Measurements from ENCODE around the gene CUBN.
A peak's percentile ranks its signal among the peaks of the same experiment; 100 is the strongest.
"Not testable (repeated sequence)": the region's sequence is repeated elsewhere in the genome, so short reads cannot be mapped to it uniquely, and the experiment has no call there.

CUBN gene

DNA sequence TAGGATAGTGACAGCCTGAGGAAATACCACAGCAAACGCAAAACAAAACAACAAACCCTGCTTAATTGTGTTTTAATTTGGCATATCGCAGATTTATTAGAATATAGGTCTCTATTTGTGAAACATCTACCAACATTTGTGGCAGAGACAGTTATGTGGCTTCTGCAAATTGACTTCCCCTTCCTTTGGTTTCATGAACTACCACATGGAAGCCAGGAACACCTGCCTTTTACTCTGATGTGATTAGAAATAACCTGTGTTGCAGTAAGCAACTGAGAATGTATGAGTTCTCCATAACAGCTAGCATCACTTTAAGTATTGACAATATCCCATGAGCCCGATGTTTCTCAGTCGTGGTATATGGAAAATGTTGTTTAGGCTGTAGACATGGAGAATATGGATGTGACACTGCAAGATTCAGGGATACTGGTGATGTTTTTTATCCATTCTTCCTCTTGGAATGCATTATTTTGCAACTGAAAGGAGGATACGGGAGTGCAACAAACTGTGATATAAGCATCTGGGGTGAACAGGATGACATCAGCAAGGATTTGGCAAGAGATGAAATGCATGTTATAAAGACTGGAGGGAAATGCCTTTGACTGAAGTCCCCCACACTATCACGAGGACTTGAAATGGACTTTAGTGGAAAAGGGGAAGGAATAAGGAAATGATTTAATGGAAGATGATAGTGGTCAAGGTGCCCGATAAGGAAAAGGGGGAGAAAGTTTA is 95.9 kb downstream of the CUBN start:
- DNase-seq = peak; percentile 25

DNA sequence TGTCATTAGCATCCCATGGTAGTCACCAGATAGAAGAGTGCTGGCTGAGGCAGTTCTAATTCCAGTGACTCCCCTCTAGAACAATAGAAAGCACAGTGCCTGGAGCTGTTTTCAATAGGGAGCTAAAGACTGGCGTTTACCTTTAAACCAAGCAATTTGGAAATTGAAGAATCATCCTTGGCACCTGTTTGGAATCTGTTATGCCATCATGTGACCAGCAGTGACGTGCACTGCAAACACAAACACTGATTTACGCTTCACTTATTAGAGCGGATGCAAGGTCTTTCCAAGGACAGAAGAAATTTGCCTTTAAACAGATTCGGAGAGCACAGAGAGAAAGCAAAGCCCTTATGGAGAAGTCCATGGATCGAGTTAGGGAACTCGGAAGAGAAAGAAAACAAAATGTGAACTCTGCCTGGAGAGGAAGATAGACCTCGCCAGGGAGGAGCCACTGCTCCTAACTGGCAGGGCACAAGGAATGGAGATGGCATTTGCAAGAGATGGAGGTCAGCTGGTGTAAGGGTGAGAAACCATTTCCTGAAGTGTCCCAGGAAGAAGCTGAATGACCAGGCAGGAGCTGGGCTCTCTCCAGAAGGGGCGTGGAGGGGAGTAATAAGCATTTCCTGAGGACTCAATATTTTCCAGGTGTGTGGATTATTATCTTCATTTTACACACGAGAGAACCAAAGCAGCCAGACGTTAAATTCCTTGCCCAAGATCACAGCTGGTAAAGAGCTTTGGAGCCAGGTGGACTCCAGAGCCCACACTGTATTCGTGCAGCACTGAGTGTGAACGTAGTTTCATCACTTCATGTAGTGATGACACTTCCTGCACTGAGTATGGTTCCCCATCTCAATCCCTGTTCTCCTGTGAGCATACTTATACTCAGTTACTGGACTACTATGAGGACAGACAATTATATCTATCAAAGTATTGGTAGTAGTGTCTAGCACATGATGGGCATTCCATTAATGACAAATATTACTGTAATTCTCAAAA is 97.7 kb downstream of the CUBN start:
- DNase-seq = no peak

DNA sequence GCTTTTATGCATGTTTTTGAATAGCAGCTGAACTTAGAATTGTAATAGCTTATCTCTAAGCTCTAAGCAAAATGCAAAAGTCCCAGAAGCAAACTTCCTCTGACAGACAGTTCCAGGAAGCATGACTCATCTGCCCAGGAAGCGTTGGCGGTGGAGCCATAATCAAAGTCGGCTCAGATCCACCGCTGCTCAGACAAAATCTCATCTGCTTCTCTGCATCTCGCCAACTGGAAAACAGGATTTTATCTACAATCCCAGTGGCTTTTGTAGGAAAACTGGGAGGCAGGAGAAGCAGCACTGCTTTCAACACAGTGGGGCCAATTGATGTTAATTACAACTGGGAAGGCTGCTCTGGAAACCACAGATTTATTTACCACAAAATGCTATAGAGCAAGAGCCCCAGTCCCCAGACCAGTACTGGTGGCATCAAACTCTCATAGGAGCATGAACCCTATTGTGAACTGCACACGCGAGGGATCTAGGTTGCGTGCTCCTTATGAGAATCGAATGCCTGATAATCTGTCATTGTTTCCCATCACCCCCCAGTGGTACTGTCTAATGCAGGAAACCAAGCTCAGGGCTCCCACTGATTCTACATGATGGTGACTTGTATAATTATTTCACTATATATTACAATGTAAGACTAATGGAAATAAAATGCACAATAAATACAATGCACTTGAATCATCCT is 99.9 kb downstream of the CUBN start:
- peak; percentile 87 for DNase-seq

DNA sequence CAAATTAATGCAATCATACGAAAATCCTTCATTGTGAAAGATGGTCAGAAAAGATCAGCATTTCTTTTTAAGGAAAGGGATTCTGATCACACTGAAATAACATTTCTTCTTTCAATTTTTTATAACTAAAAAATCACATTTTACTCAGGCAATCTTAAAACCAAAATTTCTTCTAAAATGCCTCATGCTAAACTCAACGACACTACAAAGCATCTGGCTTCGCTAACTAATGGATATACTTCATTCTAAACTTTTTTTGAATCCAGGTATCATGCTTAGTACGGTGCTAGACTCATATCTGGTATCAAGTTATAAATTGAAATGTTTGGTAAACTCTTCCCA is 100.4 kb downstream of the CUBN start:
- no peak for DNase-seq

DNA sequence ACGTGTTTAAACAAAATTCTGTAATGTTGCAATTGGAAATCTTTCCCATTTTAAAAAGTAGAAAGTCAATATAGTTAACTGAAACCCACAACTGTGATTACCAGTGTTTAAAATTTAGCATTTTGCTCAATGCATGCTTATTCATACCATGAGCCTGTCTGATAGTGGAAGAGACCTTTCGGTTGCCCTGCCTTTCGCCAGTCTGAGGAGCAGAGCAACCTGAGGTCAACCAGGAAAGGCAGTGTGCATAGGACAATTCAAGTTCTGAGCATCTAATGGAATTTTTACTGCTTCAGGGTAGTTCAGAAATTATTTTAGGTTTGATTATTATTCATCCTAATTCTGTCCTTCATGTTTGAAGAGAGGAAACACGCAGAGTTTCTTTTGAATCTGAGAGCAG is 100.8 kb downstream of the CUBN start:
- peak; percentile 34 for DNase-seq

DNA sequence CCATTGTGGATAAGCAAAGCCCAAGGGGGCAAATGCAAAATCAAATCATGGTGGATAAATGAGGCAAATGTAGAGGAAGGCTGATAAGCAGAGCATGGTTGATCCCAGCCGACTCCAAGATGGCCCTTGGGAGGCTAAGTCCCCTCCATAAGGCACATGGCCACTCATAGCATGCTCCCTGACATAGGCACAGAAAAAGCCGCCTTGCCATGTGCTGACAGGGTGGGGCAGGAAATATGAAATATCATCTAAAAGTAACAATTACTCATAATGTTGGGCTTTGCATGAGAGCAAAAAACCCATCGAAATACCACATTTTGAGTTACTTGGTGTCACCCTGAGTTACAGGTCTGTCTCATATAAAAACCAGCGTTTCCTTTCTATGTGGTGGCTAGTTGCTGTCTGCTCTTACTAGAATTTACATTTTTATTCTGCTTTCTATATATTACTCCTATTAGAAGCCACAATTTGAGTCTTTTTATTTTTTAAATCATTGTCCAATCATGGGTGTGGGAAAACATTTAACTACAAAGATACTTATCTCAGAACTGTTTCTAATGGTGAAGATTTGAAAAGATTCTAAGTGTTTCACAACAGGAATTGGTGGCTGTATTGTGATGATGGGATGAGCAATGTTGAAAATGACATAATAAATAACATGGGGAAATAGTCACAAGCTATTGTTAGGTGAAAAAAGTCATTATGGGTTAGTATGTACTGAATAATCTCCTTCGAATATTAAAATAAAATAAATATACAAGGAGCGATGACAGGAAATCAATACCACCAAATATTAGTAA is 102.7 kb downstream of the CUBN start:
- DNase-seq = peak; percentile 87

DNA sequence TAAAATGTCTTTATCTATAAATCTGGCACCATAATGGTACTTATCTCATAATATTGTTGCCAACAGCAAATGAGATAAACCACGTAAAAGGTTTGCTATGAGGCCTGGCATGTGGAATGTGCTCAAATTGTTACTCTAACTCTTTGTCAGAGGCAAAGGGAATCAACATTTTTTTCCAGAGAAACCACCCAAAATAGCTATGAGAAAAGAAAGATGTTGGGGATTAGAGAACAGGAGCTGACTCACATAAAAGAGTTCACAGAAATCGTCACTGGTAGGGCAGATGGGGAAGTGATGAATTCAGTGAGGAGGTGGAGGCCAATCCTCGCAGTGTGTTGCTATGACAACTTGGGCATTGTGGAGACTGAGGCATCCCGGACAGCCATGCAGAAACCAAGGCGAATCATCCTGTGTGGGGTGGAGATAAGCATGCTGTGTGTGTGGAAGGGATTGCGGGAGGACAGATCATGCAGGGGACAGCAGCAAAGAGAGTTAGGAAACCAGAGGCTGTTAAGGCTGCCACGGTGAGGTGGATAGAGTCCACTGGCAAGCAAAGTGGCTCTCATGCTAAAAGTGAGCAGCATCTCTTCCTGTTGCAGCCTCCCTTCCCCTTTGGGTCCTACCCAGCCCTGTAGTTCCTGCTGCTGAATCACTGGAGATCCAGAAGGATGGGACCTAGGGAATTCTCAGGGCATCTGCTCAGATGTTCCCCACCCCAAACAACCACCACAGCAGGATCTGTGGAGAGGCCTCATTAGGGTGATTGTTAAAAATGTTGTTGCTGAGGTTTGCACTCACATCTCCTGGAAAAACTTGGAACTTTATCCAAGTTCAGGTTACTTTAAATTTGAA is 103.9 kb downstream of the CUBN start:
- peak; percentile 82 for DNase-seq

DNA sequence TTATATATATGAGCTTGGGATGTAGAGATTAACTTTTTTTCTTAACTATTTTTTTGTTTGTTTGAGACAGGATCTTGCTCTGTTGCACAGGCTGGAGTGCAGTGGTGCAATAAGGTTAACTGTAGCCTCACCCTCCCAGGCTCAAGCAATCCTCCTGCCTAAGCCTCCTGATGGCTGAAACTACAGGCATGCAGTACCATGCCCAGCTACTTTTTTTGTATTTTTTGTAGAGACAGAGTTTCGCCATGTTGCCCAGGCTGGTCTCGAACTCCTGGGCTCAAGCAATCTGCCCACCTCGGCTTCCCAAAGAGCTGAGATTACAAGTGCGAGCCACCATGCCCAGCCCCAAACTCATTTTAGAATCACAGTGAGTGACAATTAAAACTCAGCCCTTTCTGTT is 105.2 kb downstream of the CUBN start:
- DNase-seq = peak; percentile 34

DNA sequence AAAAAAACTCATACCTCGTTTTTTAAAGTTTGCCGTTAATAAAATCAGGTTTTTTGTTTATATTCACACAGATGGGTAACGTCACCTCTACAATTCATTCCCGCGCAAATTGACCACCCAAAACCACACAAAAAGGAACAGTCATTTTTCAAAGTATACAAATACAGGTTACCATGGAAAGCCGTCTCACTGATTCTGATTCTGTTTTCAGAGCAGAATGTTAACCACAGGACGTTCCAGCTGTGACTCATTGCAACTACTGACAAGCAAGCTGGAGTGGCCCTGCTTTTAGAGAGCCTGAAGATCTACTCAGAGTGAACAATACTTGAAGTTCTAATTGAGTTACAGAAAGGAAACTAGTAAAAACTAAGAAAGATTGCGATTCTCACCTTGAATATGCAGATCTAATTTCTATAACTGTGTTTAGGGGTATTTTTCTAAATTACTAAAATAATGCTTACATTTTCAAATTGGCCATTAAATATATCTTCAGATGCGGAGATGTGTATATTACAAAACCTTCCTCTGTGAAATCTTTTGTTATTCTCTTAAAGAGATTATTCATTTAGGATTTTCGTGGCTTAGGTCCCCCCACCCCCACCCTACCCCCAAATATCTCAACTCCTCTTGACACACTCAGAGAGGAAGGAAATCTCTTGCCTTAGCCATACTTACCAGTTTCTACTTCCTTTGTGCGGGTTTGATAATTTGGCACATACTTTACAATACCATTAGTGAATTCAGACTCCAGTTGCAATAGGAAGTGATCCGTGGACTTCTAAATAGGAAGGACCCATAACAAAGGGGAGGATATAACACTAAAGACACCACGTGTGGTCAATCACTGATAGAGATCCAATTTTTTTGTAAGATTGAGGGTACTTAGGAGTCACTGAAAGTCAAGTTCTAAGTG is 106.0 kb downstream of the CUBN start:
- DNase-seq = peak; percentile 93

DNA sequence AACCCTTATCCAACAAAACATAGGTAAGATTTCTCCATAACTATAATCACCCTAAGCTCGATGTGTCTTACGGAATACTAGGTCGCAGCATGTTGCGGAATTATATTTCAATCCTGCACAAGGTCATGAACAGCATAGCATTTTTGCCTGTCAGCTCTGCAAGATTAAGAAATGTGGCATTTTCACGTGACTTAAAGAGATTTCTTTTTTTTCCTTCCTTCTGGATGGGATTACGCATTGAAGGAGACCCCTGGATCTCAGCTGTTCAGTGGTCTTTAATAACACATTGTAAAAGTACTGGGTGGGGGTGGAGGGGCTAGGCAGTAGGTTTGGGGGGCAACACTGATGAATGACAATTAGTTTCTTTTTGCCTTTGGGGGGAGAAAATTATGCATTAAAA is 106.7 kb downstream of the CUBN start:
- no peak for DNase-seq

DNA sequence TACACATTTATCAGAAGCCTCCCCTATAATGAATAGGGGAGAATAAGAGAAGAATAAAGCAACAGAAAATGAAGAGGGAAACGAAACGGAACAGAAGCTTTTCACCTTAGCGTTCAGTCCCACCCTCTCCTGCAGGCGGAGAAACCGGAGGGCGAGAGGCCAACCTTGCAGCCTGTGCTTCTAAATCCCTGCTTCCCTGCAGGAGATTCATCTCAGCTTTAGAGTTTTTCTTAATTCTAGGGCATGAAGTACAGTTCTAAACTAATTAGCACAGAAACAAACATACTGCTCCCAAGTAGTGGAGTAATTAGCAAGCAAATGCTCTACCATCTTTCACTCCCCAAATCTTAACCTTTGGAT is 107.2 kb downstream of the CUBN start:
- DNase-seq = no peak

DNA sequence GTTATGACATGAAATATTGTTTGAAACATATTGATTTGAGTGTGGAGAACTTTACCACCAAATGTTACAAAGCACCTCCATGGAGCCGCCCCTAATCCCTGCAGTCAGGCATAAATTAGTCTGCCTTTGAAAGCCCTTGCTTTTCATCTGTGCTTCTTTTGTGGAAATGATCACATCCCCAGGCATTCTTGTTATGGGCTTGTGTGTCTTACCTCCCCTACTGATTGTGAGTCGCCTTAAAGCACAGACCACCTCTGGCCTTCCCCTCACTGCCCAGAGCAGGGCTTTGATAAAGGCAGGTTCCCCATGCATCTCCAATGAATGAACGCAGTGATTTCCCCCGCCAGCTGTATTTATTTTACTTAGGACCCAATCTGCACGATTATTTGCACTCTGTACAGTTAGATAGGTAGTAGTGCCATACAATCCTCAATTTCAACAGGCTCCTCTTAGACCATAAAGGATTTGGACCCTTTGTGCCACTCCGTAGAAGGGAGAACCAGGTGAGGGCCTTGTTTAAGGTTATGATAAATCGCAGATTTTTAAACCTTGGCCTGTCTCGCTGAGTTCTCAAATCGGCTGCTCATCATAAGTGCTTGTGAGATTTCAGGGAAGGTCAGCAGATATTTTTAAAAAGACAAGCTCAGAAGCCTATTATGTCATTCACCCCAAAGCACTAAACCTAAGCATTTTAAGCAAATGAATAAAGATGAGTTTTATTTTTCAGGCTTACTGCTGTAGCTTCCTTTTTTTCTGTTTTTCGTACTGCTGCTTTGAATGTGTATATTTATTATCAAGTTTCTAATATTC is 107.8 kb downstream of the CUBN start:
- no peak for DNase-seq

DNA sequence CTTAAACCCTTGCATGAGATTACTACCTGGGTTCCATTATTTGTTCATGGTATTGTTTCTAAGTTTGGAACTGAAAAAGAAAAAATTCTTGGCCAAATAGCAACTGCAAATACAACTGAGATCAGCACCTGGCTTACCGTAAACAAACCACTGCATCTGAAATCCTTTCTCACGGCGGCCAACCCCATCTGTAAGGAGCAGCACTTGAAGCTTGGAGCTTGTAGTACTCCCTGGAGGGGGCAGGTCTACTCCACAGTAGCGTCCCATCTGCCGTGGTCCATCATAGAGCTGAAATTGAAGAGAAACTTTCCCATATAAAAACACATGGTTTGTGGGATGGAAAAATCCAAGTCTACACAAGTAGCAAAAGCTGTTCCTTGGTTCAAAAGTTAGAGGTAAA is 109.9 kb downstream of the CUBN start:
- DNase-seq = no peak

DNA sequence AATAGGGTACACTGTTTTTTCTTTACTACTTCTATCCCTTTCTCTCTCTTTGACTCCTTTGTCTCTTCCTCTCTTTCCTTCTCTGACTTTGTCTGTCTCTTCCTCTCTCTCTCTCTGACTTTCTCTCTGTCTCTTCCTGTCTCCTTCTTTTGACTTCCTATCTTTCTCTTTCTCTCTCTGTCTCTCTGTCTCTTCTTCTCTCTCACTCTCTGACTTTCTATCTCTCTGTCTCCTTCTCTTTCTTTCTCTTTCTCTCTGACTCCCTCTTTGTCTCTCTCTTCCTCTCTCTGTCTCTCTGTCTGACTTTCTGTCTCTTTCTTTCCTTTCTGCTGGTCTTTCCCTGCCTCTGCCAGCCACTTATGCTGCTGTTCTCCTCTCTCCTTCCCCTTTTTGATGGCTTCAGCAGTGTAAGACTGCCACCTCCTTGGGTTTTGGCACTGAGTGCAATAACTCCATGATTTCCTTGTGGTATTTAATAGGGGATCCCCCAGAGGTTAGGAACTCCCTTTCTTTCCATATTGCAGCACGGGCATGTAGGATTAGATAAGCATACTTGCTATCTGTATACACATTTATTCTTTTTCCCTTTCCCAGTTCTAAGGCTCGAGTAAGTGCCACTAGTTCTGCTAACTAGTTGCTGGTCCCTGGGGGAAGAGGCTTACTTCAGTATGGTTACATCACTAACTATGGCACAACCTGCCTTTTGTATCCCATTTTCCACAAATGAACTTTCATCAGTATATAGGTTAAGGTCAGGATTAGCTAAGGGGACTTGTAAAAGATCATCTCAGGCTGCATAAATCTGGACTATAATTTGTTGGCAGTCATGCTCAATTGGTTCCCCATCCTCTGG is 116.3 kb downstream of the CUBN start:
- DNase-seq = not testable (repeated sequence)

DNA sequence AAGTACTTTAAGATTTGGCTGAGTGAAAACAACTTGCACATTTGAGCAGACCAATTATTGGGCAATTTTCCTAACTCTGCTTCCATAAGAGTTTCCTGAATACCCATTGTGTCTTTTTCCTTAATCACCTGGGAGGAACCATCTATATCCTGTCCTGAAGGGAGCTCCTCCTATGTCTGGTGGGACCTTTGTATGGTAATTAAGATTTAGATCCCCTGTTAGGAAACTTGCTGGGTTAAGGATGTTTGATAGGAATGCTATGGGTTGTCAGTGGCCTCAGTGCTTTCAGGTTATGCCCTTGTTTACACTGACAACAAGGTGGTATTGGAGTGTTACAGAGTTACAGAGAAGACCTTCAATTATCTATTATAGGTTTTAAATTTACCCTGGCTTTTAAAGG is 116.9 kb downstream of the CUBN start:
- not testable (repeated sequence) for DNase-seq

DNA sequence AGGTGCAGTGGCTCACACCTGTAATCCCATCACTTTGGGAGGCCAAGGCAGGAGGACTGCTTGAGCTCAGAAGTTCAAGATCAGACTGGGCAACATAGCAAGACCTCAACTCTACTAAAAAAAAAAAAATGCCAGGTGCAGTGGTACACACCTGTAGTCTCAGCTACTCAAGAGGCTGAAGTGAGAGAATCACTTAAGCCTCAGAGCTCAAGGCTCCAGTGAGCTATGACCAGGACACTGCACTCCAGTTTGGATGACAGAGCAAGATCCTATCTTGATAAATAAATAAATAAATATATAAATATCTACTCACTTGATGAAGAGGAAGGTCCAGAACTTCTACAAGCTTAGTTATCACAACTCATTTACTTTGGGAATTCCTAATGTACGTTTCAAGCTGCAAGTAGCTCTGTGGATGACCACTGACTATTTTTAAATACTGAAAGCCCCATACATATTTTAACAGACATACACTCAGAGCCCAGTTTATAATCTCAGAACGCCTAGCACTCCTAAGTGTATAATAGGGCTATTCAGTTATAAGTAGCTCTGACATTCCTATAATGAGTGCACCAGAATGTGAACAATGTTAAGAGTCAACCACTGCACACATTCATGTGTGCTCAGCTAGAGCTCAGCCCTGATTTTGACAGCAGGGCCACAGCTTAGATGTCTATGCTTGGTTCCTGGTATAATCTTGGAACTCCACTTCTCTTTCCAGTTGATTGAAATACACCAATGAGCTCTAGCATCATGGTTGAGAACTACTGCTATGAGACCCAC is 119.1 kb downstream of the CUBN start:
- DNase-seq = no peak

DNA sequence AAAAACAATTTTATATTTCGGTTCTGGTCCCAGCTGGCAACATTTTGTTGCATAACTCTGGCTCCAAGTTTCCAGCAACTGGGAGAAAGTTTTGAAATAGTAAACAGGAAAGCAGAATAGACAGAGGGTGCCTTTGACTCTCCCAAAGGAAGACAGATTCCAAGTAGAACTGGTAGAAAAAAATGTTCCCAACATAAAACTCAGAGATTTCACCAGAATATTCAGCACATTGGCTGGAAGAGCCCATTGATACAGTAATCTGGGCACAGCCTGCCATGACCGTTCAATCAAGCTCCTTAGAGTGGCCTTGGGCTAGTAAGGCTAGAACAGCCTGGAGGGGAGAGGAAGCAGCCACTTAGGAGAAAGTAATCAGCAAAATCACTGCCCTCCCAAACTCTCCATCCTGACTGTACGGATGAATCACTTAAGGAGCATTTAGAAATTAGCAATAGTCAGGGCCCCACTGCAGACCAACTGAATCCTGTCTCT is 120.4 kb downstream of the CUBN start:
- no peak for DNase-seq

DNA sequence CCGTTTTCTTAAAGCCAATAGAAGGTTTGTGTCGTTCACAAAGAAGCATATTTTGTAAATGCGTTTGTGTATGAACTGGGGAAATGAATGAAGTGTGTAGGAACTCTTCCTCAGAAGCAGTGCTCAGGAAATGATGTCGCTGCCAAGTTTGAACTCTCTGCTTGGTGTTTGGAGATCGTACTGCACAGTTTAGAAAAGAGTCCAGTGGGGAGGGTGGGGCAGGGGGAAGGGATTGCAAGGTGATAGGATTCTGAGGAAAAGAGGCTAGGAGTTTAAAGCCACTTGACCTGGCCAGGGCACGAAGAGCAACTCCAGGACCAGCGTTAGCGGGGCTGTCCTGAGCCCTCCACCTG is 122.2 kb downstream of the CUBN start:
- no peak for DNase-seq
